Endothelial cell (in vitro differentiated cells): ENCODE measurements around the gene MYO10. TPM values are rescaled to one million over a fixed set of nuclear protein-coding genes. Genes with fewer than 3 reads are reported as not detected.
"Not testable (repeated sequence)": the region's sequence is repeated elsewhere in the genome, so short reads cannot be mapped to it uniquely, and the experiment has no call there.

Experiments
- DNase-seq: peaks from one replicate; pipeline ENCODE4 v3.0.0; 2021; ENCODE audit warnings: low spot score
- H3K27ac Mint-ChIP-seq: one replicate; pipeline ENCODE4 v1.8.0; 2021; ENCODE audit warnings: mixed read lengths, inconsistent platforms; ENCODE audit not compliant: unreplicated experiment
- H3K27me3 Mint-ChIP-seq: one replicate; pipeline ENCODE4 v1.8.0; 2021; ENCODE audit warnings: mild to moderate bottlenecking, moderate library complexity, mixed read lengths, inconsistent platforms; ENCODE audit not compliant: unreplicated experiment
- H3K36me3 Mint-ChIP-seq: one replicate; pipeline ENCODE4 v1.8.0; 2021; ENCODE audit warnings: mild to moderate bottlenecking, low read depth, mixed read lengths, inconsistent platforms; ENCODE audit not compliant: unreplicated experiment
- H3K4me1 Mint-ChIP-seq: one replicate; pipeline ENCODE4 v1.8.0; 2021; ENCODE audit warnings: mild to moderate bottlenecking, mixed read lengths, inconsistent platforms; ENCODE audit not compliant: unreplicated experiment
- H3K4me3 Mint-ChIP-seq: one replicate; pipeline ENCODE4 v1.8.0; 2021; ENCODE audit warnings: mild to moderate bottlenecking, mixed read lengths, inconsistent platforms; ENCODE audit not compliant: unreplicated experiment
- H3K9me3 Mint-ChIP-seq: one replicate; pipeline ENCODE4 v1.8.0; 2021; ENCODE audit warnings: mixed read lengths, inconsistent platforms; ENCODE audit not compliant: unreplicated experiment
- total RNA-seq: library from RNA; stranded (reverse); fragmentation: NEBNext Ultra II Directional; extraction: Animal tissue kit (Norgen Biotek cat#: 25700); gene quantifications from one replicate; pipeline ENCODE4 v1.2.1, GENCODE V29; 2021; ENCODE audit not compliant: unreplicated experiment
- TF ChIP-seq, protein P1 (sequence below): fragments of 200-600 bp; sonication (generic); IDR thresholded peaks from one replicate; pipeline ENCODE4 v1.5.0; 2021; ENCODE audit warnings: antibody characterized with exemption; ENCODE audit not compliant: unreplicated experiment

The MYO10 gene
- total RNA-seq, 1 donor from 2014 or later, result 132 TPM

DNA sequence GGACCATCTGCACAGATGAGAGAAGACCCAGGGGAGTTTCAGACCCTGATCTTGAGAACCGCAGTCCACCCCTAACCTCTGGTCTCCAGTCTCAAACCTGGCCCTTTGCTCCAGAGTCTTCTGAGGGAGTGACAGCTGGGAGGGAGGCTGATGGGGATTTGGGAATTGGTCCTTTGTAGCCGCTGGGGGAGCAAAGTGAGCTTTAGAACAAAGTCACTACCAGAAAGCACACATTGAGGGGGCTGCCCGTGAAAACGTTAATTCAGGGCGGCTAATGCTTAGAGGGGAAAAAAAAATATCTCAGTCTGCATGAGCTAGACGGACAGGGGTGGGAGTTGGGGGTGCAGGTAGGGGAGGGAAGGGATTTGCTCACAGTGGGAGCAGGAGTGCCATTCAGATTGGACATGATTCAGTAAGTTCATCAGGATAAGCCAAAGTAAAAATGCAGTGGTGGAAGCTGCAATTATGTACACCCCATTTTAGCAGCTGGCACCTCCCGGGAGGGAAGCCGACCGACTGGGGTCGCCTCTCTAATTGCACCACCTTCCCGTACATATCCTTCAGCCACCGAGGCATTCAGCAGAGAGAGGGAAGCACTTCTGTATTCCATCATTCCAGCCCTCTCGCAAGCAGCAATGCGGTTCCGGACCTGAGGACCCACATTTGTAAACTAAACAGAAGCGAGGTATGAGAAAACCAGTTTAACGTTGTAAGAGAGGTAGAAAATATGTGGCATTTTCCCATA, 195.8 kb downstream of the MYO10 start:
- TF ChIP-seq, protein P1, sequence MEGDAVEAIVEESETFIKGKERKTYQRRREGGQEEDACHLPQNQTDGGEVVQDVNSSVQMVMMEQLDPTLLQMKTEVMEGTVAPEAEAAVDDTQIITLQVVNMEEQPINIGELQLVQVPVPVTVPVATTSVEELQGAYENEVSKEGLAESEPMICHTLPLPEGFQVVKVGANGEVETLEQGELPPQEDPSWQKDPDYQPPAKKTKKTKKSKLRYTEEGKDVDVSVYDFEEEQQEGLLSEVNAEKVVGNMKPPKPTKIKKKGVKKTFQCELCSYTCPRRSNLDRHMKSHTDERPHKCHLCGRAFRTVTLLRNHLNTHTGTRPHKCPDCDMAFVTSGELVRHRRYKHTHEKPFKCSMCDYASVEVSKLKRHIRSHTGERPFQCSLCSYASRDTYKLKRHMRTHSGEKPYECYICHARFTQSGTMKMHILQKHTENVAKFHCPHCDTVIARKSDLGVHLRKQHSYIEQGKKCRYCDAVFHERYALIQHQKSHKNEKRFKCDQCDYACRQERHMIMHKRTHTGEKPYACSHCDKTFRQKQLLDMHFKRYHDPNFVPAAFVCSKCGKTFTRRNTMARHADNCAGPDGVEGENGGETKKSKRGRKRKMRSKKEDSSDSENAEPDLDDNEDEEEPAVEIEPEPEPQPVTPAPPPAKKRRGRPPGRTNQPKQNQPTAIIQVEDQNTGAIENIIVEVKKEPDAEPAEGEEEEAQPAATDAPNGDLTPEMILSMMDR, result no peak
- DNase-seq, result no peak
- Mint-ChIP-seq H3K9me3 (no peaks in the 10 kb centered on the region), H3K27me3 (peaks cover 24% of the 10 kb centered on the region), H3K36me3 (peaks cover 36% of the 10 kb centered on the region), H3K4me1 (peaks cover 75% of the 10 kb centered on the region), H3K27ac (peak overlapping the region; percentile 100), H3K4me3 (peak overlapping the region; percentile 83)

DNA sequence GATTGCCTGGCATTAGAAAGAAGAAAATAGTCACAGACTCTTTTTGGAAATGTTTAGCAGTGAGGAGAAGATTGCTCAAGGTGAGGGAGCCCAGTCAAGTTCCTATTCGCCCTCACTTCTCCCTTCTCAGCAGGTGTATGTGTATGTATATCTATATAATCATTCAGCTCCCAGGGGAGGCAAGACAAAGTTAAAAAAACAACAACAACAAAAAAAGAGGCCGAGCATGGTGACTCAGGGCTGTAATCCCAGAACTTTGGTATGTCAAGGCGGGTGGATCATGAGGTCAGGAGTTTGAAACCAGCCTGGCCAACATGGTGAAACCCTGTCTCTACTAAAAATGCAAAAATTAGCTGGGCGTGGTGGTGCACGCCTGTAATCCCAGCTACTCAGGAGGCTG, 197.7 kb downstream of the MYO10 start:
- not testable (repeated sequence) for DNase-seq, H3K9me3 Mint-ChIP-seq
- Mint-ChIP-seq H3K27me3 (peaks cover 34% of the 10 kb centered on the region), H3K36me3 (peaks cover 44% of the 10 kb centered on the region), H3K4me3 (peak overlapping the region; percentile 65), H3K4me1 (peaks cover 81% of the 10 kb centered on the region), H3K27ac (peak overlapping the region; percentile 87)

GRCh38 chr5:16737620-16738364, 198.3 kb downstream of the MYO10 start:
- no peaks in the 10 kb centered on the region for H3K9me3 Mint-ChIP-seq
- peaks cover 78% of the 10 kb centered on the region for H3K4me1 Mint-ChIP-seq
- H3K4me3 Mint-ChIP-seq, result peak overlapping the region; percentile 65
- H3K27ac Mint-ChIP-seq, result peak overlapping the region; percentile 87
- H3K36me3 Mint-ChIP-seq, result peaks cover 46% of the 10 kb centered on the region
- DNase-seq, result no peak
- TF ChIP-seq, protein P1, result no peak
- peaks cover 35% of the 10 kb centered on the region for H3K27me3 Mint-ChIP-seq

GRCh38 chr5:16737209-16737608, 198.9 kb downstream of the MYO10 start:
- Mint-ChIP-seq H3K9me3 (no peaks in the 10 kb centered on the region), H3K4me1 (peaks cover 78% of the 10 kb centered on the region), H3K36me3 (peaks cover 52% of the 10 kb centered on the region), H3K4me3 (peak overlapping the region; percentile 65), H3K27ac (peak overlapping the region; percentile 87), H3K27me3 (peaks cover 39% of the 10 kb centered on the region)
- TF ChIP-seq, protein P1, result no peak
- DNase-seq, result no peak

DNA sequence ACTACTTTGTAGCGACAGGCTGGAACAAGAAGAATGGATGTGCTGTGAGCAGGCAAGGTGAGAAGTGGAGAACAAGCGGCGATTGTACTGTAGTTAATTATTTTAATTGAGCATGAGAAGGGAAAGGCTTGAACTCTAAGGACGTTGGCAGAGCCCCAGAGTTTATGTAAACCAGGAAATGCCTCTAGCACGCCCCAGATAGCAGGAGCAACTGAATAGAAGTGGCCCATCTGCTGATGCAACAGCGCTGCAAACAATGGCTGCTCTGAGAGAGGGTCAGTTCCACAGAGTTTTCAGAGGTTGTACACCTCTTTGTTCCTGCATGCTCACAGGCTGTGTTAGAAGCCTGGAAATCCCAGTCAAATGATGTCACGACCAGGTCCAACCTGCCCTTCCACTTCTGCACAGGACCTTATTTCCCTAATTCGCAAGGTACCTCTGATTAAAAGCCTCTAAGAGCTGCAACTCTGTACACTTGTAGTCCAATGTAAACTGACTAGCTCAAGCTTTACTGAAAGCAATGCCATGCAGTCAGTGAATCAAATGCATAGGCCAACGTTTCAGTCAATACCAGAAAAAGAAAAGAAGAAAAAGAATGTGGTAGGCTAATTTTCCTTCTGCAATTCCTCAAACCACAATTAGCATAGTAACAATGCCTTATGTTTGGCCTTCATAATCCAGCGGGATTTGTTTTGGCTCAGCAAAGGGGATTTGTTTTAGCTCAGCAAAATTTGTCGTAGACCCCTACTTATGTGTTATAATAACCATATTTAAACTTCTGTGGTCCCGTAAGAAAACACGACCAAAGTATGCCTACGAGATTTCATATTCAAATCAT, 199.7 kb downstream of the MYO10 start:
- peaks cover 40% of the 10 kb centered on the region for H3K27me3 Mint-ChIP-seq
- DNase-seq, result peak; percentile 39
- H3K36me3 Mint-ChIP-seq, result peaks cover 54% of the 10 kb centered on the region
- TF ChIP-seq, protein P1, result no peak
- peaks cover 78% of the 10 kb centered on the region for H3K4me1 Mint-ChIP-seq
- peak overlapping the region; percentile 96 for H3K27ac Mint-ChIP-seq
- H3K9me3 Mint-ChIP-seq, result no peaks in the 10 kb centered on the region
- peak overlapping the region; percentile 59 for H3K4me3 Mint-ChIP-seq
